Right lobe of liver (tissue), 4 donors: Measurements from ENCODE around the gene YIPF4.
"Not testable (repeated sequence)": the region's sequence is repeated elsewhere in the genome, so short reads cannot be mapped to it uniquely, and the experiment has no call there.

Experiments
- POLR2A ChIP-seq: fragments of 450-650 bp; IDR thresholded peaks from one replicate; pipeline ENCODE4 v1.6.1; 2017; ENCODE audit warnings: antibody characterized with exemption, mild to moderate bottlenecking
- TF ChIP-seq, protein P1 (sequence below), 4 donors: fragments of 200-600 bp in 3 of 4; fragments of 450-650 bp in 1 of 4; IDR thresholded peaks; one replicate each; pipeline versions ENCODE4 v1.5.1 to v1.8.0; 2016 to 2022; ENCODE audit warnings: antibody characterized with exemption in 4 of 4, mild to moderate bottlenecking in 2 of 4
- donor health status: DM: no; HTN: no; CAD: no.
- donor health status: DM: no; HTN: no; CAD: no.
- donor health status: DM: no; HTN: yes; CAD: no.

DNA sequence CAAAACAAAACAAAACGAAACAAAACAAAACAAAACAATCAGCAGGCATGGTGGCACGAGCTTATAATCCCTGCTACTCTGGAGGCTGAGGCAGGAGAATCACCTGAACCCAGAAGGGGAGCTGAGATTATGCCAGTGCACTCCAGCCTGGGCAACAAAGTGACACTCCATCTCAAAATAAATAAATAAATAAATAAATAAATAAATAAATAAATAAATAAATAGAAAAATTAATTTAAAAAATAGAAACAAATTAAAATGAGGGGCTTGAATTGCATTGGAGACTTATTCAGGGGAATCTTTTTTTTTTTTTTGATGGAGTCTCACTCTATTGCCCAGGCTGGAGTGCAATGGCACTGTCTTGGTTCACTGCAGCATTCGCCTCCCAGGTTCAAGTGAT, 73.1 kb downstream of the YIPF4 start:
- TF ChIP-seq, protein P1, sequence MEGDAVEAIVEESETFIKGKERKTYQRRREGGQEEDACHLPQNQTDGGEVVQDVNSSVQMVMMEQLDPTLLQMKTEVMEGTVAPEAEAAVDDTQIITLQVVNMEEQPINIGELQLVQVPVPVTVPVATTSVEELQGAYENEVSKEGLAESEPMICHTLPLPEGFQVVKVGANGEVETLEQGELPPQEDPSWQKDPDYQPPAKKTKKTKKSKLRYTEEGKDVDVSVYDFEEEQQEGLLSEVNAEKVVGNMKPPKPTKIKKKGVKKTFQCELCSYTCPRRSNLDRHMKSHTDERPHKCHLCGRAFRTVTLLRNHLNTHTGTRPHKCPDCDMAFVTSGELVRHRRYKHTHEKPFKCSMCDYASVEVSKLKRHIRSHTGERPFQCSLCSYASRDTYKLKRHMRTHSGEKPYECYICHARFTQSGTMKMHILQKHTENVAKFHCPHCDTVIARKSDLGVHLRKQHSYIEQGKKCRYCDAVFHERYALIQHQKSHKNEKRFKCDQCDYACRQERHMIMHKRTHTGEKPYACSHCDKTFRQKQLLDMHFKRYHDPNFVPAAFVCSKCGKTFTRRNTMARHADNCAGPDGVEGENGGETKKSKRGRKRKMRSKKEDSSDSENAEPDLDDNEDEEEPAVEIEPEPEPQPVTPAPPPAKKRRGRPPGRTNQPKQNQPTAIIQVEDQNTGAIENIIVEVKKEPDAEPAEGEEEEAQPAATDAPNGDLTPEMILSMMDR (IDR thresholded peaks at IDR 0.05): not testable (repeated sequence)
- not testable (repeated sequence) for TF ChIP-seq POLR2A
